IPS DF 19.7 (cell line): Measurements from ENCODE around the gene TBC1D7.

Experiments used
- DNase-seq: peaks from one replicate; pipeline ENCODE4 v3.0.0-alpha.2; 2013; ENCODE audit warnings: low read depth, low spot score

The TBC1D7 gene

DNA sequence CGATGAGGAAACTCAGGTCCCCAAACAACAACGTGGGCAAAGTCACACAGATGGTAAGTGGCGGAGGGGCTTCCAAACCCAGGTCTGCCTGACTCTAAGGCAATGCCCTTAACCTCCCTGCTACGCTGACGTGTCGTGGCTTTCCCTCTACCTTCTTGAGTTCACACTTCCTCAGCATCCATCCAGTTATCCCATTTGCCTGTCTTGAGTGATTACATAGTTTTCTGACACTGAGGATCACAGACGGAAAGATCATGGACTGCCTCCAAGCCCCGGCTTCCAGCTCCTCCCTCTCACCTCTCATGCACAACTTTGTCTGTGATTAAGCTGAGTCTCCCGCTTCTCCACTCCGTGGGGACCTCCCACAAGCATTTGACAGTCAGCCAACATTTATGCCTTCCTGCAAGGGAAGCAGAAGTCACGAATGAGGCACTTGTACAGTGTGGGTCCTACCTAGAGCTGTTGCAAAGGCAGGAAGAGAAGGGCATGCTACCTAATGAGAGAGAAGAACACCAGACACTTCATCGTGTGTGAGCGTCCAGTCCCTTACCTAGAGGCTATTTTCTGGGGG is 33.8 kb downstream of the TBC1D7 start:
- DNase-seq, result no peak

DNA sequence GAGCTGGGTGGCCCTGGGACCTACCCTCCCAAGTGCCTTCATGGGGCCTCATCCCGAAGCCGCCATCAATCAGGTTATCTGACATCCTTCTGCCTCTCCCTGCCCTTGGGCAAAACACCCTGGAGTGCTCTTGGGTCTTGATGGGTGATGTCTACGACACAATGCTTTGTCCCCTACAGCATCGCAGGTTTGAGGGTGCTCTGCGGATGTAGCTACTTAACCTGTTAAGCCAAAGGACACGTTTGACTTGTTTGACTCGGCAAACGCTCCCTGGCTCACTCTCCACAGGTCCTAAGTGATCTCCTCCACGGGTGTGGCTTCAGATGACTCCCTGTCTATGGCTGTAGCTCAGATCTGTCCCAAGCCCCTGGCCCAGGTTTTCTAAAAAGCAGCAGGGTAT is 35.6 kb downstream of the TBC1D7 start:
- no peak for DNase-seq

DNA sequence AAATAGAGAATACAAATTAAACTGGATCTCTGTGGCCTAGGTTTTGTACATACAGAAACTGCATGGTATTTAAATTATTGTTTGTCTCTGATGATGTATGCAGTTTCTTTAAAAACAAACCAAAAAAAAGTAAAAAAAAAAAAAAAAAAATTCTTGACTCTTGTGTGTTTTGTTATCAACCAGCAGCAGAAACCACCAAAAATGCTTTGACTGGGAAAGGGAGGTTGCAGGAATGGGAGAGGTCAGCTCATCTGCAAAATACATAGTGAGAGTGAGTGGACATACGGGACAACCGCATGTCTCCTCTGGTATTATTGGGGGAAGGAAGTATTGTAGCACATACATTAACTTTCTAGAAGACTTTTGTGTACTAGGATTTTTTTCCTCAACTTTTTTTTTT is 38.0 kb downstream of the TBC1D7 start:
- DNase-seq, result no peak

DNA sequence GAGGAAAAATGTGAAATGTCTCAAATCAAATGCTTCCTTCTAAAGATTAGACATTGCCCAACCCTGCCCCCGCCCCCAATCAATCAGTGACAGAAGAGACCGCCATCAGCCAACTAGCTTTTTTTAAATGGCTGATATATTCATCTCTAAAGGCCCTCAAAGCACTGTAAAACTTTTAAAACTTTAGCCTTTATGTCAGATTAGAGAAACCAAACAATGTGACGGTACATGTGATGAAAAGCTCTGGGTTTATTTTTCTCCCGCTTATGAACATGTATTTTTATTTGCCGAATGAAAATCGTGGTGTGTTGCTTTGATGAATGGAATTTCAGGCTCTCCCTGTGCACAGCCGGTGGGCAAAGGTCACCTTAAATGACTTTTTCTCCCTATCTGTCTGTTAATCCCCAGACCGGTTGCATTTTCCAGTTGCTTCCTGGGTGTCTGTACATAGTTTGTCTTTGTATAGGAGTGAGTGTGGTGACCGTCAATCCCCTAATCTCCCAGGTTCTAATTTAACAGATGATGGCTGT is 38.5 kb downstream of the TBC1D7 start:
- DNase-seq, result no peak

DNA sequence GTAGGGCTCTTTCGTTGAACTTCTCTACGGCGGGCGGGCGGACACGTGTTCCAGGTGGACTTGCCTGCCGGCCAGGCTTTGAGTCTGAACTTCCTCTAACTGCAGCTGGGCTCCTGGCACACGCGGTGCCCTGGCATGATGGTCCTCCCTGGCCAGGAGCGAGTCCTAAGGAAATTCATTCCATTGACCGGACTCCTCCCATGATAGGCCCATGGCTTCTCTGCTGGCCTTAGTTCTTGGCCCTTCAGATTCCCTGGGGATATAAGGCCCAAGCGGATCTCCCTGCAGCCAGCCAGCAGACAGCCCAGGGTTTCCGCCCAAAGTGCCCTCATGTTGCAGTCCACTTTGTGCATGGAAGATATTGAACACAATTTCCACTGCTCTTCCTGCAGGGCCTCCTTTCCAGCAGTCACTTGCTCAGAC is 39.4 kb downstream of the TBC1D7 start:
- DNase-seq, result no peak

DNA sequence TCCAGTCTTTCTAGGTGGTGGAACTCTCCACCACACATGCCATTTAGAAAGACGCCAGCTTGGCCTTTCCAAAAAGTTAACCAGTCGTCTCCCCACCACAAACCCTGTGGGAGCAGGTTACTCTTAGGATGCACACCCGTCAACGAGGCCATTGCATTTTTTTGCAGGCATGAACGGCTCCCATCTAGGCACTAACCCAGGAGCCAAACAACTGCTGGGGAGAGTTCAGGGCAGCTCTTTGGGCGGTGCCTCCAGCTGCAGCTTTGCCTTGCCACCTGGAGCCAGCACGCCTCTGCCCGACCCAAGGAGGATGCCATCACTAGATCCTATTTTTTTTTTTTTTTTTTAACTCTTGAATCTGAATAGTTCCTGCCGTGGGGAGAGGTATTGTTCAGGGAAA is 39.9 kb downstream of the TBC1D7 start:
- no peak for DNase-seq

DNA sequence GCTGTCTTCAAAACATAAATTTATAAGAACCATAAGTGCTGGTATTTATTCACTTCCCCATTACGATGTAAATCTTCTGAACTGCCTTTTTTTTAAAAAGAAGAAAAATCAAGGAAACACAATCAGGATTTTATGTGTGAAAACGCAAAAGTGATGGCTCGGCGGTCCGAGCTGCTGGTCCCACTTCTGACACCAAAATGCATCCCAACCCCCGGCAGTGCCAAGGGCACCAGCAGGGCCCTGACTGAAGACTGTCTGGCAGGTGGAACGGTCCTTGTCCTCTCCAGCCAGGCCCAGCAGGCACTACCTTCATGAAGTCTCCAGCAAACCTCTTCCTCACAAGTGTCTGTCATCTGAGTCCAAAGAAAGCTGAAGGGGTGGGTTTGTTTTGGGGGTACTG is 41.2 kb downstream of the TBC1D7 start:
- DNase-seq, result no peak

DNA sequence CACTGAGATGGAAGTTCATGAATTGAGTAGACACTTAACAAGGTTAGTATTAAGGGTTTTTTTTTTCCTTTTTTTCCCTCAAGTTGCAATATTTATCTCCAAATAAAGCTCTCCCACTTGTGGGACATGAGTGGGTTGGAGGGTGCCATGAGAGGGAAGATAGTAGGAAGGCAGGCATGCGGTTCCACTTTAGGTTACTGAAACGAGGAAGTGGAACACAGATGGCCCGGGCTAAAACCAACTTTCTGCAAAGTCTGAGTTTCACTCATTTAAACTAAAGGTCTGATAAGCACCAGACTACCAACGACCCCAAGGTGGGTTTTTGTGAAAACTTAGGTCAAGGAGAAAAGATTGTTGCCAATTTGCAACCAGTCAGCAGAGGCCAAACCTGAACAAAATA is 42.2 kb downstream of the TBC1D7 start:
- DNase-seq, result no peak

DNA sequence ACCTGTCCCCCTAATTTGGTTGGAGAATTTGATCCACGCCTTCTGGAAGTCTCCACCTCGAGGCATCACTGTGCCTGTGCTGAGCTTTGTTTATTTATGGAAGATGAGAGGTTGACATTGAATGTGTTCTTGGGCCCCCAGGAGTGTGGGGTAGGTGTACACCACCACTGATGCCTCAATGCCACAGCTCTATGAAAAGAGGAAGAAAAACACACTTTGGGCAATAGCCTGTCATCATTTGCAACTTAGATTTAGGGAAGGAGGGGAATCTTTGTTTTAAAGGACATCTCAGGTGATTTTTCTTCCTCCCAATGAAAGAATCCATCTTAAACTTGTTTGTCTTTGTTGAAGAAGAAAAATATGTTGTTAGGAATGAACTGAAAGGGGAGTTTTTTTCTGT is 42.6 kb downstream of the TBC1D7 start:
- no peak for DNase-seq

DNA sequence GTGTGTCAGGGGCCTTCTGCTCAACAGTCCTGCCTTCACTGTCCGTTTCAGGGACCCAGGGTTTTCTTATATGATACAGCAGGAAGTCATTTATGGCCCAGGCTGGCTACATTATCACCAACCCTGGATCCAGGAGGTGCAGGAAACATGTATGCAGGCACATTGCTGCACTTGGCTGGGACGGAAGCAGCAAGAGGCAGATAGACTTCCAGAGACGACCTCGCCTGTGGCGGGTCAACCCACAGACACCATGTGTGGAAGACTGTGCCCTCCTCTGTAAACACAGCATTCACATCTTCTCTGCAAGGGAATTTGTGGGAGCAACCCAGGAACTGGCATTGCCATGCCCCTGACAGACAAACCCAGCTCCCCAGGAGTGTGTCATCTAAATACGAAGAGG is 43.7 kb downstream of the TBC1D7 start:
- DNase-seq, result no peak

DNA sequence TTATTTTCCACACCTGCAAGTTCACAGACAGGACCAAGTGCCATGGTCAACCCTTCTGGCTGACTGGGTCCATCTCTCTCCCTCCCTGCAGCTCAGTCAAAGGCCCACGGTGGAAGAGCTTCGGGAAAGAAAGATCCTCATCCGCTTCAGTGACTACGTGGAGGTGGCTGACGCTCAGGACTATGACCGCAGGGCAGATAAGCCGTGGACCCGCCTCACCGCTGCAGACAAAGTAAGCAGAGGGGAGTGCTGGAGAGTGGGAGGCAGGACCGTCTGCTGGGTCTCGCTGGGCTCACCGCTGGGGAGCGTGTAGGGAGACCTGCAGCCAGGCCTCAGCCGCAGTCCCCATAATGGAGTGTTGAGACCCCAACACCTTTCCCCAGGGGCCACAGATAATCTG is 45.0 kb downstream of the TBC1D7 start:
- DNase-seq, result no peak

DNA sequence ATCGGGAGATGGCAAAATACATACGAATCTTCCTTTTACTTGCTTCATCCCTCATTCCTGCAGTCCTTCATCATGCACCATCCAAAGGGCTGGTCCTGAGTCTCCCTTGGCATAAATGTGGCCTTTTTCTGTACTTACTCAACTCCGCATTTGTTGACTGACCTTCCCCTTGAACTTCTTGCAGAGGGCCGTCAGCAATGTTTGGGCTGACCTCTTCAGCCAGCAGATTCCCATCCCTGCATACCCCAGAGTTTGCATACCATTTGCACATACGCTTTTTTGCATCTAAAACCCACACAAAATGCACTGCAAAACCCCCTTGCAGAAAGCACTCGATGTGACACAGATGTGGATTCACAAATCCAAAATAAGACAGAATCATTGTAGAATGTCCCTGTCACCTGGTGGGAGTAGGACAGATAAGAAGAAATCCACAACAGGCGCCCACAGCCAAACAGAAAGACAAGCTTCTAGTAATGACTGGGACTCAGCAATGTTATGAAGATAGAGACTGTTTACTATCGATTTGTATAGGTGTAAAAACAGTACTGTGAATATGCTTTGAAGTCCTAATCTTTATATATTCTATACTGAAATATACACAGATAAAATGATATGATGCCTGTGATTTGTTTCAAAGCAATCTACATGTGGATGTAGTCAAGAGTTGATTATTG is 45.8 kb downstream of the TBC1D7 start:
- no peak for DNase-seq

DNA sequence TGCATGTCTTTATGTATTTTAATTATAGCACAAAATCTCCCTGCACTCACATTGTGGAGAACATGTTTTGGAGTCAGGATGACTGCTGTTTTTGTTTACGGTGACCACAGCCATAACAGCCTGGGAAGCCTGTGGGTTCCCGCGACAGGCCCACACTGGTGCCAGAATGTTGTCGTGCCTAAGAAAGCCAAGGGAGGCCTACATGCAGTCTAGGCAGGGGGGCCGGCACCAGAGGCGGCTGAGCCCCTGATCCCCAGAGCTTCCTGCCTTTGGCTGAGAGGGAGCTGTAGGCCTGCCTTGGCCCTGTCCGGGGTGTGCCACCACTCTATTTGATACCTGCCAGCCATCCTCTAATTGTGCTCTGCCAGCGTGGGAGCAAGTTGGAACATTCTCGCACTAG is 46.7 kb downstream of the TBC1D7 start:
- DNase-seq, result no peak

DNA sequence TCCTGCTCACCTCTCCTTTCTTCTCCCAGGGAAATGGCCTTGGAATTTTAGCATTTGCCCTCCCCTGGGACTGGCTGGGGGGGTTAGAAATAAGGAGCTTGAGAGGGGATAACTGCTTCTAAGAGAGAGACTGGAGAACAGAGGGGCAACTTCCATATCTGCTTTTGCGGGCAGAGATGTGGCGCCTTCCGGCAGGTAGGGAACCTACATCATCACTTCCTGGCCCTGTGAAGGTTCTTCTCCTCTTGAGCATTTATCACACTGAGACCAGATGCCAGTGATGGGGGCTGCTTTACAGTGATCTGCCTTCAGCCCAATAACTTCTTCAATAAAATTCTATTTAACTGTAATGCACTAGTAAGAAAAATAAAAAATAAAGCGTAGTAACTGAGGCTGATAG is 48.1 kb downstream of the TBC1D7 start:
- no peak for DNase-seq

DNA sequence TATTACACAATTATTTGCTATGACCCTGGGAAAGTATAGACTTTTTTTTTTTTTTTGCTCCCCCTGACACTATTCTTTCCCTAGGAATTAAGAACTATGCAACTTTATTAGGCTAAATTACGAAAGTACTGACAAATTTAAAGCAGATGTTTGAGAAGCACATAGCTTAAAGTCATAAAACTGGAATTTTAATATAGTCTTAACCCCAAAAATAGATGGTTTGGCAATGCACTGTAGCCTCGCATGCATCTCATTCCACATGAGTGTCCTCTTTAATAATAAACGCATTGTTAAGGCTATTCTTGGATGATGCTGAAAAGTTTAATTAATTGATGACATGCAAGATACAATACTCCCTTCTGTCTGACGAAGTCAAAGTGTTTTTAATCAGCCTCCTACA is 49.3 kb downstream of the TBC1D7 start:
- no peak for DNase-seq

DNA sequence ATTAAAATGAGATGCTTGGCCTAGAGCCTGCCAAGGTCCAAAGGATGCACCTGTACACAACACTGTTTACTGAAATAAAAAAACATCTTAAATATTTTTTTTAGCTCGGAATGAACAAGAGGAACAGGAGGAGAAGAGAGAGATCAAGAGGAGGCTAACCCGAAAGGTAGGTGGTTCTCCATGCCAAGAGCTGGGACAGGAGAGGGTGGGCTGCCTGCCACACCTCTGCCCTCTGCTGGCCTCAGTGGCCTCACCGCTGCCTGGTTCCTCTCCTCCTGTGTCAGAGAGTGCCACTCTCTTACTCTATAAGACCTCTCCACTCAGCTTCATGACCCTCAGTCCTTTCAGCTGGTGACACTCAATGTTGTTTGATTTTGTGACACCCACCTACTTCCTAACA is 50.2 kb downstream of the TBC1D7 start:
- no peak for DNase-seq

DNA sequence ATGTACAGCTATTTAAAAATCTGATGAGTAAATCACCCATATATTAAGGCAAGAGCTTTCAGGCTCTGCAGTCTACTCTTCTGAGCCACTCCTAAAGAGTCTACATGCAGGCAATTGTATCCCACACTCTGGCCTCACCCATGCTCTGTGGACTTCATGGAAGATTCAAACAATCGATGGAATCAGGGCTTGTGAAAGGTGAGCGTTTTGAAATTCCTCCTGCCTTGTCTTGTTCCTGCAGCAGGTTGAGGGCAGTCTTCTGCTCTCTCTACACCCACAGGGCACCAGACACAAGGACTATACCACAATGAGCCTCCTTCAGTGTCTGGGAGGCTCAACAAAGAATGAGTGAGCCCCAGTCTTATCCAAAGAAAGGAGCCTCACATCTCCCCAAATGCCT is 51.1 kb downstream of the TBC1D7 start:
- no peak for DNase-seq

DNA sequence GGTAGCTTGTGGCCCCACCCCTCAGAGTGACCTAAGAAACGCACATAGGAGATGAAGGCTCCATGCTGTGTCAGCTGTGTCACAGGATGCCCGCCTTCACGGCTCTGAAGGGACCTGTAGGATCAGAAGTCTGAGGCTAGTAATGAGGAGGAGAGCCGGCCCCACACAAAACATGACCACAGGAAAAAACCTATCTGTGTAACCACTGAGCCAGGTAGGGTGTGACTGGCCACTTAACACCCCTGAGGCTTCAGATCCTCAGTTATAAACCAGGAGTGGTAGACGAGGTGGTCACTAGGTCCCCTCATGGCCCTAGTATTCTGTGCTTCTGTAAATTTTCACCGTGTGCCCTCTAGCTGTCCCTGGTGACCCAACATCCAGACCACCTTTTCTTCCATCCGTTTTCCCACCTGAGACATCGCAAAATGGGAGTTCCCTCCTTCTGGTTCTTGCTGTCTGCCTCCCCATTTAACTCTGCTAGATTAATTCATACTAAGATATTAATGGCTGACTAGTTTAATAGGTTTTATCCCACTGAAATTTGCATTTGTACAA is 52.8 kb downstream of the TBC1D7 start:
- no peak for DNase-seq

DNA sequence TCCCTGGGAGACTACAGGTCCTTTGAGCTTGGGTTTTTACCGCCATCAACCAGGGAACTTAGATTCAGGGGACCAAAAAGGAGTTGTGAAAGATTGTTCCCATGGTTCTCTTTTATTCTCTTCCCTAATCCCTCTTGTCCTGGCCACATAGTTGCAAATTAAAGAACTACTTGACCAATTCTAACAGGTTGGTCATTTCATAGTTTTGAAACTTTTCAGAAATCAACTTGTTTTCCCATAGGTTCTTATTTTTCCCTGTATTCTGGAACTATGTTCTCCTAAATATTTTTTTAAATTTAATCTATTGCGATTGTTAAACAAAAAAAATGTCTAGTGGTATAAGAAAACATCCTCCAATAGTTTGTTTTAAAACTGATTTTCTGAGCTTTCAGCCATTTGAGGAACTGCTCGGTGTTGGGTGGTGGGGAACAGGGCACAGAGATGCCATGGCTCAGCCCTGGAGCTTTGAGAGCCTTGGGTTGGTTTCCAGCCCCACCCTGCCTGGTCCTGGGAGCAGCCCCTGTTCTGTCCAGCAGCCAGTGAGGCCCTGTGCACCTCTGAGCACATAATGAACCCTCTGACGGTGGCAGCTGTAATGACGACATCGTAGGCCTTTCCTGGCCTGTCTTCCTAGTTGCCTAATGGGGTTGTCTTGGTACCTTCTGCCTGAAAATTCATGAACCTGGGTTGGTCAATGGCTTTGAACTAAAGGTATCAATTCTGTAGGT is 53.5 kb downstream of the TBC1D7 start:
- DNase-seq, result no peak

DNA sequence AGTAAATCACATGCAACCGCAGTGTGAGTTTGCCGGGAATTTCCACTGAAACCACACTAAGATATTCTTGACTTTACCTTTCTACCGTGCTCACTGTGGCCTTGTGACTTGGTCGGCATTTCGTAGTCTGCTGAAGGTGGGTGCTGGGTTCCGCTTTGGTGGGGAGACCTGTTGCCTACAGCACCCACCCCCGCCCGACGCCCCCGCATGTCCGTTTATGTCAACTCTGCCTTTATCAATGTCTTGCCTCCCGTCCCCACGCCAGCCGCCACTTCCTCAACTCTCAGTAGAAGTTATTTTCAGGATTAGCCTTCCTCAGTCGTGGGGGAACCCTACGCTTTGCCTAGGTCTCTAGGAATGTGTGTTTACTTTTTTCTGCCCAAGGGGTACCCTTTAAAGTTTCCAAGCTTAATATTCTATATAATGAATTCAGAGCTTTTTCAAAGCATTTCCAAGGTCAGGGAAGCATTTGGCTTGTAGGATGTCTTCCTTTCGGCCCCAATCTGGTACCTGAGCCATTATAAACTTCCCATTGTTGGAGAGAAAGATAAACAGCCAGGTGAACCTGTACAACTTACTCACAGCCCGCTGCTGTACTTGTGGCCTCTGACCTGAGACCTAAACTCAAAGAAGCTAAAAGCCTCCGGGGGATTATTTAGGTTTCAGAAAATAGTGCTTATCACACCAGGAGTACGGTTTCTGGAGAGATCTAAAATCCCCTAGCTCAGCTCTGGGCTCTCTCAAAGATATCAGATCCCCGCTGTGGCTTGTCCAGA is 54.2 kb downstream of the TBC1D7 start:
- DNase-seq, result no peak

DNA sequence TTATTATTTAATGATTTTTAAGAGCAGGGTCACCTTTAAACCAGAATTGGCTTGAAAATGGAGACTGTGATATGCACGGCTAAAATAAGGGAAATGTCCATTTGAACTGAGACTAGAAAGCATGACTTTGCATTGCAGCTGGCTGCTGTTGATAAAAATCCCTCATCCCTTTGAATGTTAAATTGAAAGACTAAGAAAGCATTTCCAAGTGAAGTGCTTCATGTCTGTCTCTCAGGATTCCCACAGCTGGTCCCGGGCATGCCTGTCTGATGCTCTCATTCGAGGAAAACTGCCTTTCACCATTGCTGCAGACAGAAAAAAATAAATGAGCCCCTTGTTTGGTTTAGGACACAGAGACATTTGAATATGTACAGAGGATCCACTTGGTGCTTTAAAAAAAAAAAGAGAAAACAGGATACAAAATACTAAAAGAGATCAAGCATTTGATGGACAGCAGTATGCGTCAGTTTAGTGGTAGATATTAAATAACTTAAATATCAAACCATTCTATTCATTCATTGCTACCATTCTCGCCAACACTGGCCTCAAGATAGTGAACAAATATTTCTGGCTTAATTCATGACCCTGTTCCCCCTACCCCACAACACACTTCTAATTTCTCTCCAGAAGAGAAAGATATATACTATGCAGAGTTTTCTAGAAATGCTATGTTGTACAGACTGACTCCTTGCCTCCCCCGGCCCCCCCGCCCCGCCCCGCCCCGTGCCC is 55.0 kb downstream of the TBC1D7 start:
- no peak for DNase-seq
